Mammary epithelial cell (primary cell): ENCODE data around the gene WDR1.

Source experiments
- CTCF ChIP-seq, 2 donors: IDR thresholded peaks in 1 of 2; conservative IDR thresholded peaks in 1 of 2; 2 replicates each; pipeline ENCODE4 v1.5.1; 2011 to 2012; ENCODE audit warnings: inconsistent platforms in 2 of 2, low read length in 2 of 2, mild to moderate bottlenecking in 2 of 2, control low read depth in 1 of 2, low read depth in 1 of 2; ENCODE audit not compliant: insufficient read depth in 1 of 2; ENCODE audit errors: extremely low read depth in 1 of 2
- EZH2 ChIP-seq: IDR thresholded peaks from 2 replicates; pipeline ENCODE4 v1.6.1; 2012; ENCODE audit warnings: low read length, inconsistent platforms, borderline replicate concordance

GRCh38 chr4:10086506-10087120, 30.0 kb downstream of the WDR1 start:
- TF ChIP-seq CTCF (conservative IDR thresholded peaks at IDR 0.05 in 1 of 2, IDR thresholded peaks at IDR 0.05 in 1 of 2; ENCODE audit: extremely low read depth in 1 of 2, insufficient read depth in 1 of 2, low read depth in 1 of 2, low read length in 2 of 2) (no peak), EZH2 (no peak)
